GM20000 (cell line): Measurements from ENCODE around the gene SLC25A2.

Source experiments
- DNase-seq: peaks from one replicate; pipeline ENCODE4 v3.0.0; 2012; ENCODE audit warnings: low spot score
- CTCF ChIP-seq: IDR thresholded peaks from 2 replicates; pipeline ENCODE4 v1.5.1; 2012; ENCODE audit warnings: mild to moderate bottlenecking, control low read depth; ENCODE audit errors: extremely low read depth, missing control alignments

The SLC25A2 gene

DNA sequence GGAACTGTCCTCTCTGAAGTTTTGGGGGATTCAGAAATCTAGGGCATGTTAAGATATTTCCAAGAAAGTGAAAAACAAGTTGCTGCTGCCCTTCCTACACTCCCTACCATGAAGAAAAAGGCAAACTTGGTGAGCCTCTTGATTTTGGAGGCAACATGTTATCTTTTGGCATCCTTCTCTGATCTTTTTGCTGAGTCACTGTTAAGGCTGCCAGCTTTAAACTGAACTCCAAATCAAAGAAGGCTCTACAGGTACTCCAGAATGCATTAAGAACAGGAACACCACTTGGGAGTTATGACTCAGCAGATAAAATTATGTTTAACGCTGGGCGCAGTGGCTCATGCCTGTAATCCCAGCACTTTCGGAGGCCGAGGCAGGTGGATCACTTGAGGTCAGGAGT is 34.7 kb downstream of the SLC25A2 start:
- no peak for DNase-seq
- no peak for TF ChIP-seq CTCF

GRCh38 chr5:141261238-141261546 is 42.7 kb downstream of the SLC25A2 start:
- no peak for TF ChIP-seq CTCF
- no peak for DNase-seq

DNA sequence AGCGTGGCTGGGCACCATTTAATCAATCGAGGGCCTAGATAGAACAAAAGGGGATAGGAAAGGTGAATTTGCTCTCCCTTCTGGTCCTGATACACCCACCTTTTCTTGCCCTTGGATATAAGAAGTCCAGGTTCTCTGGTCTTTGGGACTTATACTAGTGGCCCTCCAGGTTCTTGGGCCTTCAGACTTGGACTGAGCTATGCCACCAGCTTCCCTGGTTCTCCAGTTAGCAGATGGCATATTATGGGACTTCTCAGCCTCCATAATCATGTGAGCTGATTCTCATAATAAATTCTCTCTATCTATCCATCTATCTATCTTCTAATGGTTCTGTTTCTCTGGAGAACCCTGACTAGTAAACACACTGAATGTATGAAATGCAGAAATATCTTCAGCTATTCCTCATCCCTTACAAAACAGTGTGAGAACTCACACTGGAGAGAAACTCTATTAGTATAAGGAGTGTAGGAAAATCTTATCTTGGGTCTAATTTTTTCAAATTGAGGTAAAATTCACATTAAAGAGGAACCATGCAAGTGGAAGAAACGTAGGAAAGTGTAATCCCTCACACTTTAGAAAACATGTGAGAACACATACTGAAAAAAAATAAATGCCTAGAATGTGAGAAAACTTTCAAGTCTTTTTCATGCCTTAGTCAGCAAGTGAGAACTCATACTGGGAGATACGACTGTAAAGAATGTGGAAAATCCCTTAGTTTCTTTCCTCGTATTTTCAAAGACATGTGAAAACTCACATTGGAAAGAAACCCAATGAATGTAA is 43.2 kb downstream of the SLC25A2 start:
- no peak for TF ChIP-seq CTCF
- no peak for DNase-seq

GRCh38 chr5:141258948-141259347 is 44.9 kb downstream of the SLC25A2 start:
- no peak for TF ChIP-seq CTCF

DNA sequence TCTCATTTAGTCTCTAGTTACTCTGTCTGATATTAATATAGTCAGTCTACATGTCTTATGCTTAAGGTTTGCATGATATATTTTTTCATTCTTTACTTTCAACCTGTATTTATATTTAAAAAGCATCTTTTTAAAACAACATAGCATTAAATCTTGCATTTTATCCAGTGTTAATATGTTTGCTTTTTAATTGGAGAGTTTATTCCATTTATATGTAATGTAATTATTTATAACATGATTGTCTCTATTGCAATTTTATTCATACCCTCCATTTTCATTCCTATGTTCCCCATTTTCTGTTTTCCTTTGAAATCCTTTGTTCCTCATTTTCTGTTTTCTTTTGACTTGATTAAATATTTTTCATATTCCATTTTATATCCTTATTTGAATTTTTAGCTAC is 45.4 kb downstream of the SLC25A2 start:
- DNase-seq = no peak
- no peak for TF ChIP-seq CTCF

More at GRCh38 chr5:141258948-141259347, 44.9 kb downstream of the SLC25A2 start:
- no peak for DNase-seq
